K562 (cell line): Measurements from ENCODE around the gene FCAR. TPM values are rescaled to one million over a fixed set of nuclear protein-coding genes. Genes with fewer than 3 reads are reported as not detected.
A peak's percentile ranks its signal among the peaks of the same experiment; 100 is the strongest.

ENCODE experiments used
- ATAC-seq: fragments of 200-7000 bp; cut with Tn5 transposase; 3 replicates; pipeline ENCODE4 v1.9.1; 2020; ENCODE audit warnings: moderate library complexity
- BruUV-seq: library from RNA; stranded (reverse); fragments of 400-500 nt; replicated peaks from 2 replicates; lab custom pipeline; 2021; lab: Mats Ljungman, UMichigan
- CTCF ChIA-PET: fragments of 300-600 bp; formaldehyde crosslinking; extraction: SDS; loops from one replicate; lab custom pipeline; 2021; ENCODE audit warnings: low intra/inter-chr PET ratio; lab: Yijun Ruan, JAX
- POLR2A ChIA-PET: fragments of 300-600, 350-650 bp; sonication (Branson Sonifier 250); formaldehyde crosslinking; extraction: SDS; loops from one replicate; lab custom pipeline; 2021; ENCODE audit warnings: antibody characterized with exemption, inconsistent platforms; lab: Yijun Ruan, JAX
- DNase-seq, 4 experiments: peaks; one replicate each; pipeline versions ENCODE4 v3.0.0 to v3.0.0-alpha.2; 2011 to 2018; ENCODE audit warnings: low spot score in 3 of 4, mixed read lengths in 3 of 4; ENCODE audit errors: extremely low read depth in 1 of 4
- FAIRE-seq: peaks from 2 replicates; lab custom pipeline; 2011; peaks lifted over from hg19 to GRCh38; lab: Jason Lieb, UNC
- H2AFZ ChIP-seq: 2 replicates; pipeline ENCODE4 v1.6.0; 2011; ENCODE audit warnings: low read depth, low read length, control low read depth, inconsistent platforms
- H3K27ac ChIP-seq: fragments of 200-600 bp; 3 replicates; pipeline ENCODE4 v1.8.0; 2011; ENCODE audit warnings: low read depth, mild to moderate bottlenecking, control low read depth, inconsistent platforms, low read length, moderate library complexity, mixed read lengths; ENCODE audit errors: extremely low read depth
- H3K27me3 ChIP-seq, 2 experiments: fragments of 300-600 bp in 1 of 2; 2 replicates in 1 of 2; 3 replicates in 1 of 2; pipeline versions ENCODE4 v1.6.0 to v1.8.0; 2011; ENCODE audit warnings: inconsistent platforms in 2 of 2, low read length in 2 of 2, mild to moderate bottlenecking in 1 of 2, mixed read lengths in 1 of 2, moderate library complexity in 1 of 2; ENCODE audit not compliant: control insufficient read depth in 2 of 2, insufficient read depth in 2 of 2
- H3K36me3 ChIP-seq: fragments of 300-600 bp; 3 replicates; pipeline ENCODE4 v1.8.0; 2011; ENCODE audit warnings: mild to moderate bottlenecking, low read length, inconsistent platforms; ENCODE audit not compliant: control insufficient read depth, insufficient read depth
- H3K4me1 ChIP-seq, 2 experiments: fragments of 200-600 bp in 1 of 2; replicated peaks in 1 of 2; 2 replicates in 1 of 2; 3 replicates in 1 of 2; pipeline versions ENCODE4 v1.5.1 to v1.8.0; 2011; ENCODE audit warnings: inconsistent platforms in 2 of 2, low read length in 2 of 2, mild to moderate bottlenecking in 1 of 2, mixed read lengths in 1 of 2, moderate library complexity in 1 of 2; ENCODE audit not compliant: control insufficient read depth in 2 of 2, insufficient read depth in 2 of 2
- H3K4me2 ChIP-seq: 2 replicates; pipeline ENCODE4 v1.6.1; 2011; ENCODE audit warnings: low read length, control low read depth, inconsistent platforms, mixed read lengths; ENCODE audit not compliant: insufficient read depth
- H3K4me3 ChIP-seq: fragments of 200-600 bp; sonication (generic), shearing (Covaris generic); 2 replicates; pipeline ENCODE4 v1.5.1; 2016; ENCODE audit warnings: control low read depth, inconsistent platforms
- H3K79me2 ChIP-seq: fragments of 200-600 bp; 3 replicates; pipeline ENCODE4 v1.8.0; 2011; ENCODE audit warnings: low read length, inconsistent platforms; ENCODE audit not compliant: control insufficient read depth, insufficient read depth
- H3K9ac ChIP-seq, 2 experiments: 2 replicates each; pipeline versions ENCODE4 v1.6.0 to v1.6.1; 2011; ENCODE audit warnings: low read depth in 2 of 2, low read length in 2 of 2, control low read depth in 1 of 2, inconsistent platforms in 1 of 2, mild to moderate bottlenecking in 1 of 2, mixed read lengths in 1 of 2; ENCODE audit not compliant: insufficient read depth in 1 of 2
- H3K9me1 ChIP-seq: one replicate; pipeline ENCODE4 v1.6.0; 2011; ENCODE audit warnings: inconsistent platforms, mild to moderate bottlenecking, low read length, moderate library complexity; ENCODE audit not compliant: control insufficient read depth, insufficient read depth
- H3K9me3 ChIP-seq: replicated peaks from 2 replicates; pipeline ENCODE4 v1.5.1; 2011; ENCODE audit warnings: low read depth, low read length, inconsistent platforms; ENCODE audit not compliant: control insufficient read depth, insufficient read depth
- H4K20me1 ChIP-seq: replicated peaks from 2 replicates; pipeline ENCODE4 v1.6.1; 2011; ENCODE audit warnings: low read length, inconsistent platforms, mixed read lengths; ENCODE audit not compliant: control insufficient read depth, insufficient read depth
- AFF4 ChIP-seq: sonication (generic); formaldehyde crosslinking; IDR thresholded peaks from 2 replicates; pipeline ENCODE4 v1.8.0; 2023; ENCODE audit warnings: mild to moderate bottlenecking, missing genetic modification reagents
- FOXK1 ChIP-seq: sonication (generic); formaldehyde crosslinking; IDR thresholded peaks from 2 replicates; pipeline ENCODE4 v1.8.0; 2022; ENCODE audit warnings: missing genetic modification reagents, mild to moderate bottlenecking, borderline replicate concordance
- JUND ChIP-seq, 2 experiments: IDR thresholded peaks; 2 replicates in 1 of 2; 3 replicates in 1 of 2; pipeline ENCODE4 v1.6.1; 2011; ENCODE audit warnings: borderline replicate concordance in 2 of 2, low read depth in 2 of 2, low read length in 2 of 2, improper control_type of control experiment in 1 of 2, missing biosample characterization in 1 of 2, missing genetic modification characterization in 1 of 2, missing genetic modification reagents in 1 of 2
- NFATC3 ChIP-seq: fragments of 450-650 bp; IDR thresholded peaks from 2 replicates; pipeline ENCODE4 v1.6.1; 2017; ENCODE audit warnings: mild to moderate bottlenecking
- RREB1 ChIP-seq: fragments of 250-450 bp; sonication (Bioruptor Pico); IDR thresholded peaks from 2 replicates; pipeline ENCODE4 v1.4.0; 2020
- TCF7L2 ChIP-seq: fragments of 150-350 bp; IDR thresholded peaks from 2 replicates; pipeline ENCODE4 v1.6.1; 2016; ENCODE audit warnings: low read depth, mild to moderate bottlenecking, low read length, moderate library complexity
- ZC3H8 ChIP-seq: fragments of 450-650 bp; IDR thresholded peaks from 2 replicates; pipeline ENCODE4 v1.6.1; 2017
- WGBS: fragments of 100-300 bp; shearing (Covaris generic); methylation state at CpG from one replicate; pipeline ENCODE4 v1.1.6; 2016; ENCODE audit warnings: low coverage, mixed read lengths; ENCODE audit not compliant: insufficient coverage; ENCODE audit errors: missing lambda C conversion rate; 5-methylcytosine and 5-hydroxymethylcytosine counted together
- in situ Hi-C: fragments of 300-500 bp; cut with MboI; formaldehyde crosslinking; loops from 4 replicates; pipeline ENCODE4 v1.15.0; 2018; ENCODE audit warnings: inconsistent platforms, mixed read lengths
- intact Hi-C: fragments of 100-400 bp; cut with micrococcal nuclease; formaldehyde crosslinking; loops from 2 replicates; pipeline ENCODE4 v1.14.2; 2022
- polyA plus RNA-seq, 8 experiments: library from polyadenylated mRNA; depleted of rRNA in 4 of 8; stranded (reverse) in 5 of 8; unstranded in 3 of 8; fragments of >200 nt; fragmentation: Nextera tagmentation in 2 of 8; fragmentation: Illumina TruSeq in 1 of 8; extraction: Ambion mirVana in 2 of 8; extraction: Trizol in 1 of 8; gene quantifications; 2 replicates each; pipeline versions ENCODE4 v1.2.1 to v1.2.3, GENCODE V29; 2011 to 2014; ENCODE audit warnings: inconsistent platforms in 1 of 8, missing spikeins in 1 of 8
- total RNA-seq, 7 experiments: library from RNA; depleted of rRNA in 6 of 7; stranded (reverse); fragments of >200 nt in 6 of 7; fragmentation: Illumina TruSeq in 2 of 7; extraction: Trizol in 2 of 7; gene quantifications; 2 replicates each; pipeline versions ENCODE4 v1.2.1 to v1.2.3, GENCODE V29; 2011 to 2021; ENCODE audit warnings: low replicate concordance in 1 of 7

The FCAR gene
- total and polyA plus RNA-seq, 9 of the 15 experiments (the other 6 are each of a cell fraction or from before 2014, with no cell fraction given): not detected

GRCh38 chr19:54905803-54906511 lies 31.9 kb downstream of the FCAR start, which contains the start of gene NCR1 (continued):
- TF ChIP-seq AFF4 (no peak), JUND (IDR thresholded peaks at IDR 0.05; ENCODE audit: borderline replicate concordance, low read depth, low read length) (no peak), JUND (tag; IDR thresholded peaks at IDR 0.05; ENCODE audit: borderline replicate concordance, low read depth, low read length) (no peak; the same call in 2 of the 3 replicates), FOXK1 (0 out of 2 replicates have a peak, but pooled peaks have one; percentile 45)

GRCh38 chr19:54906819-54907218 lies 32.8 kb downstream of the FCAR start:
- H3K36me3 ChIP-seq: no peaks in the 10 kb centered on the region
- H3K9me3 ChIP-seq: no peaks in the 10 kb centered on the region
- ATAC-seq: peak; percentile 19; the same call in 2 of the 3 replicates
- H3K4me3 ChIP-seq: no peak overlapping the region
- H4K20me1 ChIP-seq: no peaks in the 10 kb centered on the region
- H3K4me2 ChIP-seq: peak overlapping the region; percentile 74
- no TSS peak for BruUV-seq
- ChIA-PET POLR2A (interaction anchor here (1.6 kb wide), 1 partner anchor 8 kb away, joined by 4 read pairs; no protein-coding TSS in a partner anchor), CTCF (no interaction called here)
- peak; percentile 6 for FAIRE-seq
- H3K79me2 ChIP-seq: no peaks in the 10 kb centered on the region
- peak overlapping the region; percentile 75 for H3K27ac ChIP-seq
- DNase-seq: peak in 1 of 4 experiments; percentile 22
- H3K4me1 ChIP-seq: peaks cover 19 to 23% of the 10 kb centered on the region in 2 experiments; a peak in 4 of 5 replicates
- no peaks in the 10 kb centered on the region for H3K27me3 ChIP-seq
- H2AFZ ChIP-seq: peak overlapping the region; percentile 91
- H3K9me1 ChIP-seq: no peaks in the 10 kb centered on the region
- H3K9ac ChIP-seq: peak overlapping the region; percentile 4 to 63; a peak in 2 of 4 replicates
- intact Hi-C loops: no loop called here
- in situ Hi-C loops: no loop called here
- WGBS: 54% methylated on average over 6 of the region's 7 CpGs
- TF ChIP-seq NFATC3: no peak
- no peak for TF ChIP-seq TCF7L2
- no peak for TF ChIP-seq ZC3H8
- no peak for TF ChIP-seq RREB1 (CRISPR knock-in tag)
